ENCODE results near the gene FAM83C. TPM values are rescaled to one million over a fixed set of nuclear protein-coding genes. Genes with fewer than 3 reads are reported as not detected.

The FAM83C gene
- polyA plus RNA-seq, 1 of the 3 experiments (the other 2 are of a cell fraction), result not detected

- TF ChIP-seq RCOR1 (IDR thresholded peaks at IDR 0.05; ENCODE audit: low read length) (0 out of 2 replicates have a peak, but pooled peaks have one; percentile 31), TCF12 (IDR thresholded peaks at IDR 0.05) (no peak), SMC3 (IDR thresholded peaks at IDR 0.05; ENCODE audit: low read depth, low read length) (peak; percentile 85), RFX5 (IDR thresholded peaks at IDR 0.05; ENCODE audit: low read length) (no peak), TAF1 (IDR thresholded peaks at IDR 0.05; ENCODE audit: borderline replicate concordance, low read depth, low read length) (no peak), GATA2 (CRISPR knock-in tag; IDR thresholded peaks at IDR 0.05) (no peak), JUND (IDR thresholded peaks at IDR 0.05) (no peak), MAX (IDR thresholded peaks at IDR 0.05; ENCODE audit: low read depth) (0 out of 2 replicates have a peak, but pooled peaks have one; percentile 39), TEAD4 (IDR thresholded peaks at IDR 0.05; ENCODE audit: borderline replicate concordance, insufficient read depth) (no peak), RXRA (IDR thresholded peaks at IDR 0.05; ENCODE audit: borderline replicate concordance, low read depth) (no peak), MEF2A (IDR thresholded peaks at IDR 0.05; ENCODE audit: borderline replicate concordance, low read depth) (no peak), EP300 (IDR thresholded peaks at IDR 0.05; ENCODE audit: borderline replicate concordance in 1 of 2, low read depth in 1 of 2, low read length in 1 of 2) (no peak), RAD21 (IDR thresholded peaks at IDR 0.05; ENCODE audit: low read length) (peak; percentile 83)
Observed at GRCh38 chr20:35269055-35269781, 23.0 kb downstream of the FAM83C start (continued).

GRCh38 chr20:35267092-35267491 lies 25.1 kb downstream of the FAM83C start:
- no peak overlapping the region for H2AFZ ChIP-seq (ENCODE audit: low read depth)
- no peak overlapping the region for H3K4me3 ChIP-seq (ENCODE audit: low read depth in 2 of 2, low read length in 1 of 2)
- H3K4me1 ChIP-seq (ENCODE audit: control insufficient read depth in 1 of 2, insufficient read depth in 2 of 2, low read depth in 1 of 2, low read length in 1 of 2), result peaks cover 12 to 14% of the 10 kb centered on the region in 2 experiments; a peak in 2 of 4 replicates
- 99% methylated on average over 13 of the region's 16 CpGs for WGBS (ENCODE audit: low lambda C conversion rate)
- H3K4me2 ChIP-seq, result no peak overlapping the region
- H3K9ac ChIP-seq, result no peak overlapping the region
- H3K9me3 ChIP-seq, result no peaks in the 10 kb centered on the region
- DNase-seq, result no peak
- TF ChIP-seq SMC3 (IDR thresholded peaks at IDR 0.05; ENCODE audit: low read depth, low read length), result no peak
- no peak overlapping the region for H3K27ac ChIP-seq (ENCODE audit: low read depth in 2 of 2, low read length in 1 of 2)
- peaks cover 0 to 11% of the 10 kb centered on the region in 2 experiments for H3K36me3 ChIP-seq (replicated peaks in 1 of 2; ENCODE audit: control insufficient read depth in 1 of 2, insufficient read depth in 2 of 2, low read length in 1 of 2)
- no peaks in the 10 kb centered on the region for H3F3A ChIP-seq (replicated peaks; ENCODE audit: insufficient read depth)
- CTCF ChIA-PET, result interaction anchor here (0.7 kb wide), 1 partner anchor 120 kb away, joined by 4 read pairs; no protein-coding TSS in a partner anchor
- POLR2A ChIA-PET, result no interaction called here
- H3K79me2 ChIP-seq (ENCODE audit: insufficient read depth), result no peaks in the 10 kb centered on the region
- H3K27me3 ChIP-seq (ENCODE audit: insufficient read depth), result no peaks in the 10 kb centered on the region
- no peaks in the 10 kb centered on the region for H4K20me1 ChIP-seq (ENCODE audit: insufficient read depth)
- H3K9me2 ChIP-seq, result no peaks in the 10 kb centered on the region

- no peak overlapping the region for H3K4me2 ChIP-seq
Observed at GRCh38 chr20:35264755-35265154, 27.5 kb downstream of the FAM83C start.

More at GRCh38 chr20:35264755-35265154, 27.5 kb downstream of the FAM83C start:
- WGBS (ENCODE audit: low lambda C conversion rate), result 50% methylated on average over 1 of the region's 1 CpG
- Histone ChIP-seq H2AFZ (ENCODE audit: low read depth) (no peak overlapping the region), H3K27ac (ENCODE audit: low read depth in 2 of 2, low read length in 1 of 2) (no peak overlapping the region), H3K4me1 (ENCODE audit: control insufficient read depth in 1 of 2, insufficient read depth in 2 of 2, low read depth in 1 of 2, low read length in 1 of 2) (peaks cover 12 to 14% of the 10 kb centered on the region in 2 experiments; a peak in 2 of 4 replicates), H3K36me3 (replicated peaks in 1 of 2; ENCODE audit: control insufficient read depth in 1 of 2, insufficient read depth in 2 of 2, low read length in 1 of 2) (peaks cover 0 to 7% of the 10 kb centered on the region in 2 experiments), H3F3A (replicated peaks; ENCODE audit: insufficient read depth) (no peaks in the 10 kb centered on the region), H4K20me1 (ENCODE audit: insufficient read depth) (no peaks in the 10 kb centered on the region), H3K4me3 (ENCODE audit: low read depth in 2 of 2, low read length in 1 of 2) (no peak overlapping the region), H3K9ac (no peak overlapping the region), H3K27me3 (ENCODE audit: insufficient read depth) (no peaks in the 10 kb centered on the region), H3K79me2 (ENCODE audit: insufficient read depth) (no peaks in the 10 kb centered on the region), H3K9me2 (no peaks in the 10 kb centered on the region), H3K9me3 (no peaks in the 10 kb centered on the region)
- CTCF ChIA-PET, result interaction anchor here (0.9 to 2.7 kb wide), 5 partner anchors 23 to 120 kb away, joined by 3 to 16 read pairs (median 4); no protein-coding TSS in a partner anchor
- no peak for DNase-seq
- POLR2A ChIA-PET, result no interaction called here
- TF ChIP-seq CTCF (IDR thresholded peaks at IDR 0.05) (peak; percentile 28; the same call in 1 of the 2 replicates), EZH2phosphoT487 (IDR thresholded peaks at IDR 0.05; ENCODE audit: borderline replicate concordance, low read depth) (no peak), RAD21 (IDR thresholded peaks at IDR 0.05; ENCODE audit: low read length) (peak; percentile 33; the same call in 1 of the 2 replicates), SMC3 (IDR thresholded peaks at IDR 0.05; ENCODE audit: low read depth, low read length) (peak; percentile 46; the same call in 1 of the 2 replicates)

All from SK-N-SH (cell line).